ENCODE measurements around the gene IL1R2.

DNA sequence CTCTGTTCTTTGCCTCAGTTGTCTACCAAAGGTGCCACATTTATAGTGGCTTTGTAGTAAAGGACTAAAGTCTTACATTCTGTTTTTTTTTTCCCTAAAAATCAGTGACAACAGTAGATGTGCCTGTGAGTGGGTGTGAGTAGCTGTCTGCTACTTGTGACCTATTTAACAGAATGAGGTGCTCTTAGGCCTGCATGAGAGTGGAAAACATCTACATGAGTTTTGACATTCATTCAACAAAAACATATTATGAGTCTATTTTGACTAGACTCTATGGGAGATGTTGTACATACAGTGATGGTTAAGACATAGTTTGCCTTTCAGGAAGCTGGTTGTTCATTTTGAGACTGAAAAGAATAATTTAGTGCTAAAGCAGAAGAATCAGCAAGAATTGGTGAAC lies 36.7 kb downstream of the IL1R2 start:
- no peak for TF ChIP-seq POLR2A (IDR thresholded peaks at IDR 0.05; ENCODE audit: low read depth, low read length)
- TF ChIP-seq TAF1 (IDR thresholded peaks at IDR 0.05; ENCODE audit: borderline replicate concordance, low read depth, low read length) = no peak

Measured in GM12892 (cell line).